Thyroid gland (tissue), 4 donors: ENCODE measurements around the gene ZNF814.
"Not testable (repeated sequence)": the region's sequence is repeated elsewhere in the genome, so short reads cannot be mapped to it uniquely, and the experiment has no call there.

Source experiments
- POLR2A ChIP-seq, 2 donors: fragments of 450-650 bp; IDR thresholded peaks; one replicate each; pipeline ENCODE4 v1.6.1; 2017; ENCODE audit warnings: antibody characterized with exemption in 2 of 2, mild to moderate bottlenecking in 2 of 2, moderate library complexity in 1 of 2
- TF ChIP-seq, protein P1 (sequence below), 6 experiments: fragments of 200-600 bp in 3 of 6; fragments of 450-650 bp in 3 of 6; sonication (generic) in 3 of 6; IDR thresholded peaks; one replicate each; pipeline ENCODE4 v1.5.1; 2016 to 2019; ENCODE audit warnings: antibody characterized with exemption in 6 of 6, mild to moderate bottlenecking in 2 of 6, inconsistent platforms in 1 of 6, moderate library complexity in 1 of 6

DNA sequence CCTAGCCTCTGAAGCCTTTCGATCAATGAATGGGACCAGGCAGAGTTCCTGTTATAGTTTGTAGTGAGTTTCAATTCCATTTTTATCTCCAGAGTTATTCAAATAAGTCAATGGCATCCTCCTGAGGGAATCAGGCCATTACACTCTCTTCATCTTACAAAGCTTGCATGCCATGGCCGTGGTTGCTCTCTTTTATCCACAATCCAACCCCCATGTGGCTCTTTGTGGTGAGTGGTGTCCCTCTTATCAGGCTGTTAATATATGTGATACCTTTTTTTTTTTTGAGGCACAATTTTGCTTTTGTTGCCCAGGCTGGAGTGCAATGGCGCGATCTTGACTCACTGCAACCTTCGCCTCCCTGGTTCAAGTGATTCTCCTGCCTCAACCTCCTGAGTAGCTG, 51.8 kb downstream of the ZNF814 start:
- TF ChIP-seq, protein P1, sequence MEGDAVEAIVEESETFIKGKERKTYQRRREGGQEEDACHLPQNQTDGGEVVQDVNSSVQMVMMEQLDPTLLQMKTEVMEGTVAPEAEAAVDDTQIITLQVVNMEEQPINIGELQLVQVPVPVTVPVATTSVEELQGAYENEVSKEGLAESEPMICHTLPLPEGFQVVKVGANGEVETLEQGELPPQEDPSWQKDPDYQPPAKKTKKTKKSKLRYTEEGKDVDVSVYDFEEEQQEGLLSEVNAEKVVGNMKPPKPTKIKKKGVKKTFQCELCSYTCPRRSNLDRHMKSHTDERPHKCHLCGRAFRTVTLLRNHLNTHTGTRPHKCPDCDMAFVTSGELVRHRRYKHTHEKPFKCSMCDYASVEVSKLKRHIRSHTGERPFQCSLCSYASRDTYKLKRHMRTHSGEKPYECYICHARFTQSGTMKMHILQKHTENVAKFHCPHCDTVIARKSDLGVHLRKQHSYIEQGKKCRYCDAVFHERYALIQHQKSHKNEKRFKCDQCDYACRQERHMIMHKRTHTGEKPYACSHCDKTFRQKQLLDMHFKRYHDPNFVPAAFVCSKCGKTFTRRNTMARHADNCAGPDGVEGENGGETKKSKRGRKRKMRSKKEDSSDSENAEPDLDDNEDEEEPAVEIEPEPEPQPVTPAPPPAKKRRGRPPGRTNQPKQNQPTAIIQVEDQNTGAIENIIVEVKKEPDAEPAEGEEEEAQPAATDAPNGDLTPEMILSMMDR (IDR thresholded peaks at IDR 0.05) = not testable (repeated sequence)
- not testable (repeated sequence) for TF ChIP-seq POLR2A (IDR thresholded peaks at IDR 0.05)
